ENCODE measurements around the gene ITGA1.

- TF ChIP-seq, protein P1, sequence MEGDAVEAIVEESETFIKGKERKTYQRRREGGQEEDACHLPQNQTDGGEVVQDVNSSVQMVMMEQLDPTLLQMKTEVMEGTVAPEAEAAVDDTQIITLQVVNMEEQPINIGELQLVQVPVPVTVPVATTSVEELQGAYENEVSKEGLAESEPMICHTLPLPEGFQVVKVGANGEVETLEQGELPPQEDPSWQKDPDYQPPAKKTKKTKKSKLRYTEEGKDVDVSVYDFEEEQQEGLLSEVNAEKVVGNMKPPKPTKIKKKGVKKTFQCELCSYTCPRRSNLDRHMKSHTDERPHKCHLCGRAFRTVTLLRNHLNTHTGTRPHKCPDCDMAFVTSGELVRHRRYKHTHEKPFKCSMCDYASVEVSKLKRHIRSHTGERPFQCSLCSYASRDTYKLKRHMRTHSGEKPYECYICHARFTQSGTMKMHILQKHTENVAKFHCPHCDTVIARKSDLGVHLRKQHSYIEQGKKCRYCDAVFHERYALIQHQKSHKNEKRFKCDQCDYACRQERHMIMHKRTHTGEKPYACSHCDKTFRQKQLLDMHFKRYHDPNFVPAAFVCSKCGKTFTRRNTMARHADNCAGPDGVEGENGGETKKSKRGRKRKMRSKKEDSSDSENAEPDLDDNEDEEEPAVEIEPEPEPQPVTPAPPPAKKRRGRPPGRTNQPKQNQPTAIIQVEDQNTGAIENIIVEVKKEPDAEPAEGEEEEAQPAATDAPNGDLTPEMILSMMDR (IDR thresholded peaks at IDR 0.05; ENCODE audit: insufficient read depth, low read length): no peak
- no peak for TF ChIP-seq POLR2AphosphoS5 (IDR thresholded peaks at IDR 0.05; ENCODE audit: low read depth)
Measured at GRCh38 chr5:52886206-52886605, 98.5 kb downstream of the ITGA1 start.
